H54 (cell line): ENCODE measurements around the gene DNAH14.

Source experiments
- DNase-seq: peaks from one replicate; pipeline ENCODE4 v3.0.0; 2011; ENCODE audit warnings: low spot score, mixed read lengths; ENCODE audit not compliant: insufficient read length
- FAIRE-seq: peaks from 3 replicates; lab custom pipeline; 2011; peaks lifted over from hg19 to GRCh38; lab: Jason Lieb, UNC
- POLR2A ChIP-seq: IDR thresholded peaks from 2 replicates; pipeline ENCODE4 v1.6.1; 2011; ENCODE audit warnings: low read depth, mild to moderate bottlenecking, low read length

The DNAH14 gene

DNA sequence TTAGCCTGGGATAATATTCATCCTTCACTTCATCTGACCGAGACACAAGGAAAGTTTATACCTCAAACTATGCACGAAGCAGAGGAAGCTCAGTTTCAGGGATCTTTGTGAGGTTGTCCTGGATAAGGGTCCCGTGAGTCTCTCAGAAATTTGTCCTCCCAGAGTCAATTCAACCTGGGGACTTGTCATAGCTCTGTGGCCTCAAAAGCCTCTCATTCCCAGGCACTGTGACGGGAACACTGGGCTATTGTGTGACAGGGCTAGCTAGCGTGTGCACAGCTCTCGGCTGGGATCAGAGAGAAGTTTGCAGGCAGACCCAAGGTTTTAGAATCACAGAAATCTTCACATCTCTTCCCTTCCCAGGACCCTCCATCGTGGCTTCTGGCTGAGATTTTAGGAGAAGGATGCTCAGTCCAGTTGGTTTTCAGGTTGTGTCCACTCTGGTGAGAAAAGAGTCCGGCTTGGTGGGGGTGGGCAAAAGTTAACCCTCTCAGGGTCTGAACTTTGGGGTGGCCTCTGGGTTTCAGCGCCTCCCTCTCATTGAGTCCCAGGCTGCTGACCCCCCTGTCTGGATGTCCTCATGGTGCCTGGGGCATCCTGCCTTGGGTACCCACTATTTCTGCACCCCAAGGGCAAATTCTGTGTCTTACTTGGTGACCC, 518.8 kb downstream of the DNAH14 start:
- TF ChIP-seq POLR2A = no peak
- no peak for DNase-seq
- no peak for FAIRE-seq
